Aorta (tissue), 5 donors: ENCODE data around the gene SLC6A2. TPM values are rescaled to one million over a fixed set of nuclear protein-coding genes. Genes with fewer than 3 reads are reported as not detected.

Experiments used
- ATAC-seq: fragments of 200-7000 bp; cut with Tn5 transposase; one replicate; pipeline ENCODE4 v1.9.1; 2022; ENCODE audit warnings: moderate library complexity; ENCODE audit not compliant: low FRiP score
- DNase-seq, 2 donors: peaks; one replicate each; pipeline ENCODE4 v3.0.0-alpha.2; 2020
- H3K27ac ChIP-seq, 2 donors: one replicate each; pipeline ENCODE4 v1.5.1; 2013; ENCODE audit warnings: low read length in 2 of 2, mild to moderate bottlenecking in 2 of 2, moderate library complexity in 2 of 2, control low read depth in 1 of 2, inconsistent platforms in 1 of 2, low read depth in 1 of 2
- H3K27me3 ChIP-seq, 2 donors: one replicate each; pipeline ENCODE4 v1.6.1; 2013; ENCODE audit warnings: control low read depth in 1 of 2, low read length in 1 of 2, mild to moderate bottlenecking in 1 of 2, moderate library complexity in 1 of 2; ENCODE audit not compliant: insufficient read depth in 2 of 2, control insufficient read depth in 1 of 2
- H3K36me3 ChIP-seq, 2 donors: one replicate each; pipeline ENCODE4 v1.6.1; 2013; ENCODE audit warnings: control low read depth in 1 of 2, low read length in 1 of 2, mild to moderate bottlenecking in 1 of 2; ENCODE audit not compliant: insufficient read depth in 2 of 2, control insufficient read depth in 1 of 2
- H3K4me1 ChIP-seq, 2 donors: one replicate each; pipeline ENCODE4 v1.6.1; 2013; ENCODE audit warnings: low read length in 2 of 2, control low read depth in 1 of 2, mild to moderate bottlenecking in 1 of 2, moderate library complexity in 1 of 2; ENCODE audit not compliant: insufficient read depth in 2 of 2, control insufficient read depth in 1 of 2
- H3K4me3 ChIP-seq, 2 donors: one replicate each; pipeline ENCODE4 v1.5.1; 2013; ENCODE audit warnings: low read length in 2 of 2, control low read depth in 1 of 2, mild to moderate bottlenecking in 1 of 2
- H3K9me3 ChIP-seq: one replicate; pipeline ENCODE4 v1.6.1; 2013; ENCODE audit warnings: mild to moderate bottlenecking, low read length; ENCODE audit not compliant: control insufficient read depth
- WGBS, 2 donors: extraction: QIAGEN DNeasy Blood & Tissue Kit; methylation state at CpG; one replicate each; pipeline ENCODE4 v1.1.7; 2013; 5-methylcytosine and 5-hydroxymethylcytosine counted together
- intact Hi-C, 2 donors: fragments of 100-400 bp; cut with DNase I; formaldehyde crosslinking; loops; one replicate each; pipeline versions ENCODE4 v1.14.2 to v1.15.0; 2022
- polyA plus RNA-seq, 2 donors: library from polyadenylated mRNA; stranded (reverse); fragments of 200-250 nt; gene quantifications; one replicate each; pipeline ENCODE4 v1.2.3, GENCODE V29; 2013
- total RNA-seq, 2 donors: library from RNA; stranded (reverse); fragmentation: NEBNext Ultra II Directional; extraction: Animal tissue kit (Norgen Biotek cat#: 25700); gene quantifications; one replicate each; pipeline ENCODE4 v1.2.1, GENCODE V29; 2021
- donor health status: healthy with polysubstance abuse.
- donor health status: Bipolar disorder and iron deficiency.
- donor health status: DM: no; HTN: no; CAD: no.
- donor health status: DM: no; HTN: no; CAD: no.
- donor health status: DM: yes; HTN: yes; CAD: no.

The SLC6A2 gene
- total and polyA plus RNA-seq, 4 donors = 0.13 to 0.45 TPM; not detected in 2

DNA sequence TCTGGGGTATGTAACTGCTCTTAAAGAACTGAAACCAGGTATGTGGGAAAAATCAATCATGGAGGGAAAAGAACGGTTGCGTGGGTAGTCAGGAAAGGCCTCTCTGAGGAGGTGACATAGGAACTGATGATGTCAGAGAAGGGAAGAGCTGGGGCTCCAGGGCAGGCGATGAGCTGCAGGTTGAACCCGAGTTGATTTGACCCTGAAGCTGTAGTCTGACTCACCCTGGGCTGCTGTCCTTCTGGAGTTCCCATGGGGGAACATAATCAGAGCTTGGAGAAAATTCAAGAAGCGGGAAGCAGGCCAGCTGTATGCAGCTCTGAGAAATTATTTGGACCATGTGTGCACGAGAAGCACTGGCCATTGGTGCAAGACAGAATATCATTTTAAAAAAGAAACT lies 16.7 kb downstream of the SLC6A2 start:
- peak; percentile 42 for ATAC-seq
- H3K4me3 ChIP-seq = no peak overlapping the region
- no peaks in the 10 kb centered on the region for H3K9me3 ChIP-seq
- no peak overlapping the region for H3K27ac ChIP-seq
- H3K36me3 ChIP-seq = no peaks in the 10 kb centered on the region
- no peaks in the 10 kb centered on the region for H3K27me3 ChIP-seq
- 32 to 35% methylated on average over 6 of the region's 6 CpGs for WGBS, 2 donors
- H3K4me1 ChIP-seq = no peaks in the 10 kb centered on the region
- intact Hi-C loops = no loop called here
- peak in 1 of 2 donors; percentile 30 for DNase-seq

- Histone ChIP-seq H3K4me3 (no peak overlapping the region), H3K27ac (no peak overlapping the region), H3K27me3 (no peaks in the 10 kb centered on the region), H3K36me3 (no peaks in the 10 kb centered on the region), H3K9me3 (no peaks in the 10 kb centered on the region), H3K4me1 (no peaks in the 10 kb centered on the region)
- DNase-seq (peak in 1 of 2 donors; percentile 19), ATAC-seq (no peak)
- 80 to 81% methylated on average over 7 of the region's 7 CpGs for WGBS, 2 donors
- intact Hi-C loops = no loop called here
These were observed 22.5 kb downstream of the SLC6A2 start for GRCh38 chr16:55678161-55678821.

- Histone ChIP-seq H3K36me3 (no peaks in the 10 kb centered on the region), H3K4me3 (no peak overlapping the region), H3K27me3 (no peaks in the 10 kb centered on the region), H3K4me1 (no peaks in the 10 kb centered on the region), H3K9me3 (peaks cover 8% of the 10 kb centered on the region), H3K27ac (no peak overlapping the region)
- DNase-seq (no peak), ATAC-seq (no peak)
- intact Hi-C loops = no loop called here
- WGBS, 2 donors = 91 to 92% methylated on average over 7 of the region's 7 CpGs
These were observed 26.3 kb downstream of the SLC6A2 start for GRCh38 chr16:55682086-55682485.

DNA sequence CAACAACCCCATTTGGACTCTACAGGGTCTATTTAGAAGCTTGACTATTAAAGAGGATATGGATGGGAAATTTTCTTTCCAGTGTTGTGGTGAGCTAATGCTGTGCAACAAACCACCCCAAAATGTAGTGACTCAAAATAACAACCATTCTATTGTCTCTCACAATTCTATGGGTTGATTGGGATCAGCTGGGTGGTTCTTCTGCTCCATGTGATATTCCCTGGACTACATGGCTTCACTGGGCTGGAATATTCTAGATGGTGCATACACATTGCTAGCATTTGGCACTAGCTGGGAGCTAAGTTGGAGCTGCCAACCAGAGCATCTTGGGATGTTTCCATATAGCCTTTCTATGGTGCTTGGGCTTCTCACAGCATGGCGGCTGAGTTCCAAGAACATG lies 30.2 kb downstream of the SLC6A2 start:
- Histone ChIP-seq H3K4me1 (no peaks in the 10 kb centered on the region), H3K36me3 (no peaks in the 10 kb centered on the region), H3K27ac (no peak overlapping the region), H3K27me3 (no peaks in the 10 kb centered on the region), H3K4me3 (no peak overlapping the region), H3K9me3 (peaks cover 8% of the 10 kb centered on the region)
- 93 to 95% methylated on average over 1 of the region's 1 CpG for WGBS, 2 donors
- DNase-seq (no peak), ATAC-seq (no peak)
- intact Hi-C loops = no loop called here

DNA sequence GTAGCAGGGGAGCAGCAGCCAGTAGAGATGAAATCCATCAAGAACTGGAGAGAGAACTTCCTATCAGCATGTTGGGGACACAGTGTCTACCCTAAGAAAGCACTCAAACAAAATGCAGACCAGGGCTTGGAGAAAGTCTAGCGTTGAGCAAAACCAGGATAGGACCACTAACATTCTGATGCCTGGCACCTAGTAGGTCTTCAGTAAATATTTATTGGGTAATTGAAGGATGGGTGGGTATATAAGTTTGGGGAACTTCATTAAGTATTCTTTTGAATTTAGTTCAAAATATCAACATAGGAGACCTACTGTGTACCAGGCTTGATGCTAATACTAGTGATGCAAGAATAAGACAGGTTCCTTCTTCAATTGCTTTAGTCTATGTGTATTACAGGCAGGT lies 30.9 kb downstream of the SLC6A2 start:
- H3K27me3 ChIP-seq = no peaks in the 10 kb centered on the region
- no peak overlapping the region for H3K4me3 ChIP-seq
- 90 to 92% methylated on average over 1 of the region's 1 CpG for WGBS, 2 donors
- intact Hi-C loops = no loop called here
- peaks cover 8% of the 10 kb centered on the region for H3K9me3 ChIP-seq
- no peaks in the 10 kb centered on the region for H3K36me3 ChIP-seq
- no peak overlapping the region for H3K27ac ChIP-seq
- DNase-seq = no peak
- no peak for ATAC-seq
- H3K4me1 ChIP-seq = no peaks in the 10 kb centered on the region

DNA sequence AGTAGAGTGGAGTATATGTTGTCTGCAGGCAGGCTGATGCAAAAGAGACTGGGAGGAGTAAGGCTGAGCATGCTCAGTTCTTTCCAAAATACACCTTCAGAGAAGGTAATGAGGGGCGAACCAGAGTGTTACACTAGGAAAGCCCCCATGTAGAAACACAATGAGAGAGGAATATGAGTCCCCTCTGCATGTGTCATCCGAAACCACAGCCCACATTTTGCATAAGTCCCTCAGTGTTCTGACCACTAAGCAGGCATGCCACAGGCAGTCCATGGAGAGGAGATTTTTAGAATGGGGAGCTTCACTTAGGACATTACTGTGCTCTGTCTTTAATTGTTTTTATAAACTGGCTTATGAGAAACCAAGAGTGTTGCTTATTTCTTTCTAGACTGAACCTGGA lies 32.0 kb downstream of the SLC6A2 start:
- no peaks in the 10 kb centered on the region for H3K27me3 ChIP-seq
- no peak overlapping the region for H3K27ac ChIP-seq
- no peaks in the 10 kb centered on the region for H3K4me1 ChIP-seq
- intact Hi-C loops = no loop called here
- no peak for ATAC-seq
- no peak for DNase-seq
- no peaks in the 10 kb centered on the region for H3K36me3 ChIP-seq
- 57 to 68% methylated on average over 2 of the region's 2 CpGs for WGBS, 2 donors
- H3K9me3 ChIP-seq = peaks cover 8% of the 10 kb centered on the region
- H3K4me3 ChIP-seq = no peak overlapping the region

DNA sequence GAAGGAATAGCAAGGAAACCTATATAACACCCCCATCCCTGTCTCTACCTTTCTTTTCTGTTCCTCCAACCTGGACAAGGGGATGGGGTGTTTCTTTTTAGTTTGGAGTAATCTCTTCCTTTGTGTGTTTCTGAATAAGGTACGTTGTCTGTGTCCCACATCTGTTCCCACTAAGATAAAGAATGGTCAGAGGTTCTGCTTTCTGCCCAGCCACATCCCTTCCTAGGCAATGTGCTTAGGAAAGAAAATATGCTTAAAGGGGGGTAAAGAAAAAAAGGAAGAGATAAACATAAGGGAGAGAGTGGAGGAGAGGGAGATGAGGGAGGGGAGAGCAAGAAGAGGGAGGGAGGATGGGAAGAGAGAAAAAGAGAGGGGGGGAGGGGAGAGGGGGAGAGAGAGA lies 35.1 kb downstream of the SLC6A2 start:
- no peaks in the 10 kb centered on the region for H3K27me3 ChIP-seq
- intact Hi-C loops = no loop called here
- no peak overlapping the region for H3K4me3 ChIP-seq
- H3K9me3 ChIP-seq = peaks cover 5% of the 10 kb centered on the region
- no peak overlapping the region for H3K27ac ChIP-seq
- no peaks in the 10 kb centered on the region for H3K36me3 ChIP-seq
- ATAC-seq (no peak), DNase-seq (no peak)
- WGBS, 2 donors = 58 to 60% methylated on average over 1 of the region's 1 CpG
- H3K4me1 ChIP-seq = no peaks in the 10 kb centered on the region

- intact Hi-C loops = no loop called here
- 94% methylated on average over 12 of the region's 12 CpGs for WGBS, 2 donors
- ATAC-seq = no peak
- DNase-seq = no peak
- Histone ChIP-seq H3K27me3 (no peaks in the 10 kb centered on the region), H3K9me3 (no peaks in the 10 kb centered on the region), H3K36me3 (no peaks in the 10 kb centered on the region), H3K4me1 (no peaks in the 10 kb centered on the region), H3K4me3 (no peak overlapping the region), H3K27ac (no peak overlapping the region)
These were observed 36.0 kb downstream of the SLC6A2 start for GRCh38 chr16:55691771-55692170.

- Histone ChIP-seq H3K27me3 (no peaks in the 10 kb centered on the region), H3K4me3 (no peak overlapping the region), H3K36me3 (no peaks in the 10 kb centered on the region), H3K9me3 (no peaks in the 10 kb centered on the region), H3K27ac (no peak overlapping the region), H3K4me1 (no peaks in the 10 kb centered on the region)
- WGBS, 2 donors = 89 to 93% methylated on average over 5 of the region's 5 CpGs
- ATAC-seq (no peak), DNase-seq (no peak)
- intact Hi-C loops = no loop called here
These were observed 39.8 kb downstream of the SLC6A2 start for GRCh38 chr16:55695595-55695994.
